HG03469 (cell line): Measurements from ENCODE around the gene NAGA.

ENCODE experiments used
- ATAC-seq: cut with Tn5 transposase; IDR thresholded peaks from one replicate; pipeline ENCODE4 v1.9.1; 2021; ENCODE audit warnings: mild to moderate bottlenecking, moderate library complexity, moderate number of reproducible peaks; ENCODE audit not compliant: unreplicated experiment

NAGA gene

DNA sequence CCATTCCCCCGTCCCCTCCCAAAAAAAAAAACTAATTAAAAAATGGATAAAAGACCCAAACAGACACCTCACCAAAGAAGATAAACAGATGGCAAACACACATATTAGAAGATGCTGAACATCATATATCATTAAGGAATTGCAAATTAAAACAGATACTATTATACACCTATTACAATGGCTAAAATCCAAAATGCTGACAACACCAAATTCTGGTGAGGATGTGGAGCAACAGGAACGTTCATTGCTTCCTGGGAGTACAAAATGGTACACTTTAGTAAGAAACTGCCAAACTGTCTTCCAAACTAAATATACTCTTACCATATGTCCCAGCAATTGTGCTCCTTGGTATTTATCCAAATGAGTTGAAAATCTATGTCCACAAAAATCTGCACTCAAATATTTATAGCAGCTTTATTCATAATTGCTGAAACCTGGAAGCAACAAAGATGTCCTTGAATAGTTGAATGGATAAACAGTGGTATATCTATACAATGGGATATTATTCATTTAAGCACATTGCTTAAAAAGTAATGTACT lies 19.9 kb downstream of the NAGA start:
- no peak for ATAC-seq

DNA sequence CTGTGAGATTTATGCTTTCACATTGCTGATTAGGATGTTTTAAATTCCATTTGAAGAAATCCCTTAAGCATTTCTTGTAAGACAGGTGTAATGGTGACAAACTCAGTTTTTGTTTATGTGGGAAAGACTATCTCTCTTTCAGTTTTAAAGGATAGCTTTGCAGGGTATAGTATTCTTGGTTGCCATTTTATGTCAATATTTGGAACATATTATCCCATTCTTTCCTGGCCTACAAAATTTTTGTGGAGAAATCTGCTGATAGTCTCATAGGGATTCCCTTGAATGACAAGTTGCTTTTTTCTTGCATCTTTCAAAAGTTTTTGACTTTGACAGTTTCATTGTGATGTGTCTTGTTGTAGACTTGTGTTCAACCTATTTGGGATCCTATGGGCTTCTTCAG lies 28.8 kb downstream of the NAGA start:
- ATAC-seq, result no peak

DNA sequence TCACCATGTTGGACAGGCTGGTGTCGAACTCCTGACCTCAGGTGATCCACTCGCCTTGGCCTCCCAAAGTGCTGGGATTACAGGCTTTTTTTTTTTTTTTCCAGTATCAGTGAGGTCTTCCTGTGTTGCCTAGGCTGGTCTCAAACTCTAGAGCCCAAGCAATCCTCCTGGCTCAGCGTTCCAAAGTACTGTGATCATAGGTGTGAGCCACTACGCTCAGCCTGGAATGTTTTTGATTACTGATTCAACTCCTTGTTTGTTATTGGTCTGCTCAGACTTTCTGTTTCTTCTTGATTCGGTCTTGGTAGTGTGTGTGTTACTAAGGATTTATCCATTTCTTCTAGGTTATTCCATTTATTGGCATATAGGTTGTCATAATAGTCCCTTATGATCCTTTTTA lies 31.3 kb downstream of the NAGA start:
- ATAC-seq, result no peak

DNA sequence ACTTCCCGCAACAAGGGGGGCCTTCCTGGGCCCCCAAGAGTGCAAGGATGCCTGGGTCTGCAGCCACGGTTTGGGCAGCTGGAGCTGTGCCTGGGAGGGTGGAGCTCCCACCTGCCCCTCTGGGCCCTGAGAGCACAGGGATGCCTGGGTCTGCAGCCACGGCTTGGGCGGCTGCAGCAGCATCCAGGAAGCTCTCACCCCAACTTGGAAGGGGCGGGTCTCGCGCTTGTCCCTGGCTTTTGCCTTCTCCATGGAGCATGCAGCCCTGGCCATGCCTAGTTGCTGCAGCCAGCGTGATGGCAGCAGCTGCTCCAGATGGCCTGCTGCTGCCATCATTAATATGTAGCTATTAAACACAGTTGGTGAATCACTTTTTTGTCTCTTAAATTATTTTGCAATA lies 35.4 kb downstream of the NAGA start:
- ATAC-seq, result no peak

DNA sequence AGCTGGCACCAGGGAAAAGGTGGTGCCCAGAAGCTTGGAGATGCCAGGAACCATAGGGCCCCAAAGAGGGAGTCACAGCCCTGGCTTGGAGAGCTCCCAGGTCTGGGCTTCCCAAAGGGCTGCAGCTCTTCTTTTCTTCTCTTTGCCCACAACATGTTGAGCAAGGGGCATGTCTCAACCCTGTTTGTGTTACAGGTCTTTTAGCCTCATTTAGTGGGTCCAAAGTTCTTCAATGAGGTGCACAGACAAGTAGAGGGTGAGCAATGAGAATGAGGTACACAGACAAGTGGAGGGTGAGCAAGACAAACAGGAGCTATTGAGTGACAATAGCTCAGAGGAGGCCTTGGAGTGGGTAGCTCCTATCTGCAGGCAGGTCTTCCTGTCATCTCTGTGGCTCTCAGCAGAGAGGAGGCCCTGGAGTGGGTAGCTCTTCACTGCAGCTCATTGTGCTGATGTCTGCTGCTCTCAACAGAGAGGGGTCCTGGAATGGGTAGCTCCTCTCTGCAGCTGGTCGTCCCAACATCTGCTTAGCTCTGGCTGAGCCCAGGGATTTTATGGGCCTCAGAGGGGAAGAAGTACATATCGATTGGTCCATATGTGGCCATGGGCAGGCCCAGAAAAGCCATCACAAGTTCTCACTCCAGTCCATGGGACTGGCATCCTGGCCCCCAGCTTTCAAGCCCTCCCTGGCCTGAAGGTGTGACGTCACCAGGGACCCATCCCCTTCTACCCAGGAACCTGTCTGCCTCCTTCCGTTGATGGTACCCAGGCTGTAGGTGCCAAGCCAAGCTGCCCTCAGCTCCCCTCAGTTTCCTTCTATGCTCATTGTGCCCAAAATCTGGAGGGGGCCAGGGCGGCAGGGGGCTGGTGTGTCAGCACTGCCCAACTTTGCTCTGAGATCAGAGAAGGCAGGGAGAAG lies 37.1 kb downstream of the NAGA start:
- no peak for ATAC-seq

DNA sequence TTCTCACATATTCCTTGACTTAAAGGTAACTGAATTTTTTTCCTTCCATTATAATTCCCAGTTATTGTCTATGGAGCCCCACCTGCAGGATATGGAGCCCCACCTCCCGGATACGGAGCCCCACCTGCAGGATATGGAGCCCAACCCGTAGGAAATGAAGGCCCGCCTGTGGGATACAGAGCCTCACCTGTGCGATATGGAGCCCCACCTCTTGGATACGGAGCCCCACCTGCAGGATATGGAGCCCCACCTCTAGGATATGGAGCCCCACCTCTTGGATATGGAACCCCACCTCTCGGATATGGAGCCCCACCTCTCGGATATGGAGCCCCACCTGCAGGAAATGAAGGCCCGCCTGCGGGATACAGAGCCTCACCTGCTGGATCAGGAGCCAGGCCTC lies 43.9 kb downstream of the NAGA start:
- no peak for ATAC-seq

DNA sequence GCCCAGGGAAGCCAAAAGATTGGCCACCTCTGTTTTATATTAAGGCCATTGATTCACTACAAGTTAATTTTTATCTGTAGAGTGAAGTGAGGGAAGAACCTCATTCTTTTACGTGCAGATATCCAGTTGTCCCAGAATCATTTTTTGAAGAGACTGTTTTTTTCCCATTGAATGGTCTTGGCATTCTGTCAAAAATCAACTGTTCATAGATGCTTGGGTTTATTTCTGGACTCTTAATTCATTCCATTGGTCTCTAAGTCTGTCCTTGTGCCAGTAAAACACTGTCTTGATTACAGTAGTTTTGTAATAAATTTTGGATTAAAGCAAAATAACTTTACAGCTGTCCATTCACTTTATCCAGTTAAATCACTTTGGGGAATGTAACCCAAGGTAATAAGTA lies 45.2 kb downstream of the NAGA start:
- ATAC-seq, result no peak

DNA sequence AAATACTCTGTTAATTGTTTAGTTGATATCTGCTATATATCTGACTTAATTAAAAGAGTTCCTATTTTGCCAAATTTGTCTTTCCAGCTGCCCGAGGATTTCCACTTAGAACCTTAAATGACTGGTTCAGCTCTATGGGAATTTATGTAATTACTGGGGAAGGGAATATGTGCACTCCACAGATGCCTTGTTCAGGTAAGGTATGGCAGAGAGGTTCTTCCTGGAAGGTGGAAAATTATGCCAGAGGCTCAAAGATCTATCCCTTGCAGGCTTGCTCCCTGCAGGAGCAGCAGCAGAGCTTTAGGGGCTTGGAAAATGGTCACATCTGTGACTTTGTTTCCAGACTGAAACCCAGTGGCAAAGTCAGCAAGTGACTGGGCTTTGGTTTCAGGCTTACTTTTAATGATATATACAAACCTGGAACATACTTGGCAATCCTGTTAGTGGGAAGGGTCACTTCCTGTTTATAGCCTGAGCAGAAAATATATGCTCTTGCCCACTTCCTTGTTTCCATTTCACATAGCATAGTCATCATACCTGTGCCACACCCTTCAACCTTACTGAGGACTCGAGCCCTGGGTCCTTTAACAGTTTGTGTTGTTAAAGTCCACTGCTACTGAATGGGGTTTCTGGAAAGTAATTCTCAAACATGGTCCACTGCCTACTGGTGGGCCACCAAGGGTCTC lies 48.3 kb downstream of the NAGA start:
- ATAC-seq, result no peak

DNA sequence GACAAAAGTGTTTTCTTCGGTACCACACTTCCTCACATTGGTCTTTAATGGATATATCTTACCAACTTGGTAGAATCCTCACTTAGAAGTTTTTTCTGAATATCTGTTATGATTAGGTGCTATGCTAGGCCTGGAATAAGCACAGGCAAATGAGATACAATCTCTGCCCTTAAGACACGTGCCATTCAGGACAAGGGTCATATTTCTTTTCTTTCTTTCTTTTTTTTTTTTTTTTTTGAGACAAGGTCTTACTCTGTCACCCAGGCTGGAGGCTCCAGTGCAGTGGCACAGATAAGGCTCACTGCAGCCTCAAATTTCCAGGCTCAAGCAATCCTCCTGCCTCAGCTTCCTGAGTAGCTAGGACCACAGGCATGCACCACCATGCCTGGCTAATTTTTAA lies 49.0 kb downstream of the NAGA start:
- no peak for ATAC-seq

DNA sequence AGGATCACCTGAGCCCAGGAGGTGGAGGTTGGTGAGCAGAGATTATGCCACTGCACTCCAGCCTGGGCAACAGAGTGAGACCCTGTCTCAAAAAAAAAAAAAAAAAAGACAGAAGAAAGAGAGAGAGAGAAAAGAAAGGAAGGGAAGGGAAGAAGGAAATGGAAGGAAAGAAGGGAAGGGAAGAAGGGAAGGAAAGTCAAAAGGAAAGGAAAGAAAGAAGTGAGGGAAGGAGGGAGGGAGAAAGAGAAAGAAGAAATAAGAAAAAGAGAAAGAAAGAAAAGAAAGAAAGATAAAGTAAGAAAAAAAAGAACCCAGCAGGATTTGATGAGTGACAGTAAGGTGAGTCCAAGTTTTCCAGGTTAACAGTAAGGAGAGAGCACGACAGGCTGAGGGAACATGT lies 52.4 kb downstream of the NAGA start:
- ATAC-seq, result no peak

DNA sequence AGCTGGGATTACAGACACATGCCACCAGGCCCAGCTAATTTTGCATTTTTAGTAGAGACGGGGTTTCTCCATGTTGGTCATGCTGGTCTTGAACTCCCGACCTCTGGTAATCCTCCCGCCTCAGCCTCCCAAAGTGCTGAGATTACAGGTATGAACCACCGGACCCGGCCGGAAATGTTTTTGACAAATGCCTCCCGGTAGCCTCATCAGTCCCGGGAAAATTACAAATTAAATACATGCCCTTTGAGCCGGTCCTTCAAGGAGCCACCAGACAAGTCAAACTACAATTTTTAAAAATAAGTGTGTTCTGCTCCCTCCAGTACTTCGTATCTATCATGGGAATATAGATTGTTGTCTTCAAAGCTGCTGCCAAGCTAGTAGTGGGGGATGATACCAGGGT lies 54.5 kb downstream of the NAGA start:
- no peak for ATAC-seq

DNA sequence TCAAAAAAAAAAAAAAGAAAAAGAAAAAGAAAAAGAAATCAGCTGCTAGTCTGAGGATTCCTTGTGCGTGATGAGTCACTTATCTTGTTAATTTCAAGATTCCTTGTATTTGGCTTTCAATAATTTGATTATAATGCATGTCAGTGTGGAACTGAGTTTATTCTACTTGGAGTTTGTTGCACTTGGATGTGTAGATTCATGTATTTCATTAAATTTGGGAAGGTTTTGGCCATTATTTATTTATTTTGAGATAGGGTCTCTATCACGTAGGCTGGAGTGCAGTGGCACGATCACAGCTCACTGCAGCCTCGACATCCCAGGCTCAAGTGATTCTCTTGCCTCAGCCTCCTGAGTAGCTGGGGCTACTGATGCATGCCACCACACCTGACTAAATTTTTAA lies 57.2 kb downstream of the NAGA start:
- ATAC-seq, result no peak

DNA sequence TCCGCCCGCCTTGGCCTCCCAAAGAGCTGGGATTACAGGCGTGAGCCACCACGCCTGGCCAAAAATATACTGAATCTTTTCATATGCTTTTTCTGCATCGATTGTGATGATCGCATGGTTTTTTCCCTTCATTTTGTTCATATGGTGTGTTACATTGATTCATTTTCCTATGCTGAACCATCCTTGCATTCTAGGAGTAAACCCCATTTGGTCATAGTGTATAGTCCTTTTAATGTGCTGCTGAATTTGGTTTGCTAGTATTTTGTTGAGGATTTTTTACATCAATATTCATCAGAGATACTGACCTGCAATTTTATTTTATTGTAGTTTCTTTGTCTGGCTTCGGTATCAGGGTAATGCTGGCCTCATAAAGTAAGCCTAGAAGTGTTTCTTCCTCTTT lies 59.8 kb downstream of the NAGA start:
- no peak for ATAC-seq
